AG09319 (cell line): Measurements from ENCODE around the gene F13B.

Experiments used
- DNase-seq: peaks from one replicate; pipeline ENCODE4 v3.0.0-alpha.2; 2010; ENCODE audit warnings: low read depth; ENCODE audit errors: extremely low read depth
- TF ChIP-seq, protein P1 (sequence below): IDR thresholded peaks from 2 replicates; pipeline ENCODE4 v1.5.1; 2011; ENCODE audit warnings: low read depth, mild to moderate bottlenecking, inconsistent platforms, low read length, moderate library complexity

Gene F13B

DNA sequence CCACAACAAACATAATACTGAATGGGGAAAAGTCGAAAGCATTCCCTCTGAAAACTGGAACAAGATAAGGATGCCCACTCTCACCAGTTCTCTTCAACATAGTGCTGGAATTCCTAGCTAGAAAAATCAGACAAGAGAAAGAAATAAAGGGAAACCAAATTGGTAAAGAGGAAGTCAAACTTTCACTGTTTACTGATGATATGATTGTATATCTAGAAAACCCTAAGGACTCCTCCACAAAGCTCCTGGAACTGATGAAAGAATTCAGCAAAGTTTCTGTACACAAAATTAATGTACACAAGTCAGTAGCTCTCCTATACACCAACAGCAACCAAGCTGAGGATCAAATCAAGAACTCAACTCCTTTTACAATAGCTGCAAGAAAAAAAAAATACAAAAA, 6.9 kb upstream of the F13B start:
- no peak for DNase-seq
- TF ChIP-seq, protein P1, sequence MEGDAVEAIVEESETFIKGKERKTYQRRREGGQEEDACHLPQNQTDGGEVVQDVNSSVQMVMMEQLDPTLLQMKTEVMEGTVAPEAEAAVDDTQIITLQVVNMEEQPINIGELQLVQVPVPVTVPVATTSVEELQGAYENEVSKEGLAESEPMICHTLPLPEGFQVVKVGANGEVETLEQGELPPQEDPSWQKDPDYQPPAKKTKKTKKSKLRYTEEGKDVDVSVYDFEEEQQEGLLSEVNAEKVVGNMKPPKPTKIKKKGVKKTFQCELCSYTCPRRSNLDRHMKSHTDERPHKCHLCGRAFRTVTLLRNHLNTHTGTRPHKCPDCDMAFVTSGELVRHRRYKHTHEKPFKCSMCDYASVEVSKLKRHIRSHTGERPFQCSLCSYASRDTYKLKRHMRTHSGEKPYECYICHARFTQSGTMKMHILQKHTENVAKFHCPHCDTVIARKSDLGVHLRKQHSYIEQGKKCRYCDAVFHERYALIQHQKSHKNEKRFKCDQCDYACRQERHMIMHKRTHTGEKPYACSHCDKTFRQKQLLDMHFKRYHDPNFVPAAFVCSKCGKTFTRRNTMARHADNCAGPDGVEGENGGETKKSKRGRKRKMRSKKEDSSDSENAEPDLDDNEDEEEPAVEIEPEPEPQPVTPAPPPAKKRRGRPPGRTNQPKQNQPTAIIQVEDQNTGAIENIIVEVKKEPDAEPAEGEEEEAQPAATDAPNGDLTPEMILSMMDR = no peak

DNA sequence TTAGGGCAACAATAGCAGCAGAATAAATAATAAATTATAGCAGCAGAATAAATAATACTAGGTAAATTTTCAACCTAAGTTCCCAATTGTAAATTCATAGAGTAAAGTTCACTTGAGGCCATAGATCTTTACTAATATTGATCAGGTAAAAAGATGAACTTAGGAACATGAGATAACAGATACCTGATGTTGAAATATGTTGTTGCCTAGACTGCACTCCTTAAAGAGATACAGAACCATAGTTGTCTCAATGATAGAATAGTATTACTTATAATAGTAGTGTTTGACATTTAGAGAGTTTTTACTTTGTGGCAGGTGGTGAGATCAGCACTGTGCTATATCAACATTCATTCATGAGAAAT, 378 bp upstream of the F13B start:
- no peak for DNase-seq
- TF ChIP-seq, protein P1 = no peak

DNA sequence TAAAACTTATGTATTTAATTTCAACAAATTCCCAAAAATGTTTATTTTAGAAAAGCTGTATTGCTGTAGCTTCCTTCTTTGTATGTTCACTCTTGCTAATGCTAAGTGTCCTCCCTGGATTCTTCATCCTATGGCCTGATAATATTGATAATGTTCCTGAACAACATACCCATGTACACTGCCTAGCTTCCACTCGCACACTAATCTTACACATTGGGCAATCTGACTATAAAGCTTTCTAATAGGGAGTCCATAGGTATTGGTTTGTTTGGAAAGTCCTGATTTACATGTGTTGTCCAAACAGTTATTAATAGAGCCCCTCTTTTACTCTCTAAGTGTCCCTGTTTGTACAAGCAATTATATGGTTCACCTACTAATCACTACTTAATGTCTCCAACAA, 783 bp downstream of the F13B start:
- no peak for DNase-seq
- TF ChIP-seq, protein P1 = no peak

- TF ChIP-seq, protein P1 = no peak
- DNase-seq = no peak
Observed at GRCh38 chr1:197065559-197065958, 1.5 kb downstream of the F13B start.

- DNase-seq = no peak
- TF ChIP-seq, protein P1 = no peak
Observed at GRCh38 chr1:197063212-197063611, 3.8 kb downstream of the F13B start.

GRCh38 chr1:197062692-197063091, 4.4 kb downstream of the F13B start:
- TF ChIP-seq, protein P1 = no peak
- DNase-seq = no peak

DNA sequence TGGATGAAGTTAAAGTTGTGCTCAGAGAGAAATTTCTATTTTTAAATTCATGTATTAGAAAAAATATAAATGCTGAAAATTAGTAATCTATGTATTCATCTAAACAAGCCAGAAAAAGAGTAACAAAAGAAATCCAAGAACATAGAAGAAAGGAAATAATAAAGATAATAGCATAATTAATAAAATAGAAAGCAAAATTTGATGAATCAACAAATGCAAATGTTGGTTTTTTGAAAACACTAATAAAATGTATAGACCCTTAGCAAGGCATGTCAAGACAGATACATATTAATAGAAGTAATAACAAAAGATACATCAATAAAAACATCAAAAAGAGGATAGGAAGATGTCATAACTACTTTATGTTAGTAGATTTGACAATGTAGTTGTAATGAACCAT, 18.0 kb downstream of the F13B start:
- DNase-seq = no peak
- TF ChIP-seq, protein P1 = no peak
